ENCODE results near the gene TRIM16.
"Not testable (repeated sequence)": the region's sequence is repeated elsewhere in the genome, so short reads cannot be mapped to it uniquely, and the experiment has no call there.

TRIM16 gene

GRCh38 chr17:15648386-15648785 lies 35.7 kb downstream of the TRIM16 start:
- no peak for TF ChIP-seq CTCF (conservative IDR thresholded peaks at IDR 0.05)
- no peak overlapping the region for H3K27ac ChIP-seq

DNA sequence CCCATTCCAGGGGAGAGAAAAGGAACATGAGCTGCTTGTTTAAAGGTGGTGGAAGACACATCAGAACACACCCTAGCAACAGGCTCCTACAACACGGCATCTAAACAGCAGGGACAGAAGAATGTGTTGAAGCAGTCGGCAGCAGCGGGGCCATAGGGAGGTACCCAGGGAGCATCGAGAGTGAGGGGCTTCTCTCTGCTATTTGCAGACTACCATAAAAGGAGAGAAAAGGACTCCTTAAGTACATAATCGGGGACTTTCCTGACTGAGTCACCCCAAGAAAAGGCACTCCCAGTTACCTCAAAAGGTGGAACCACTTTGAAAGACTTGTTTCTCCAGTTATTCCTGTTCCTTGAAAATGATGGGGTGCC lies 38.2 kb downstream of the TRIM16 start:
- H3K27ac ChIP-seq: not testable (repeated sequence)

GRCh38 chr17:15645099-15645941 lies 38.8 kb downstream of the TRIM16 start:
- not testable (repeated sequence) for H3K27ac ChIP-seq

GRCh38 chr17:15642505-15643251 lies 41.4 kb downstream of the TRIM16 start:
- H3K27ac ChIP-seq: not testable (repeated sequence)

DNA sequence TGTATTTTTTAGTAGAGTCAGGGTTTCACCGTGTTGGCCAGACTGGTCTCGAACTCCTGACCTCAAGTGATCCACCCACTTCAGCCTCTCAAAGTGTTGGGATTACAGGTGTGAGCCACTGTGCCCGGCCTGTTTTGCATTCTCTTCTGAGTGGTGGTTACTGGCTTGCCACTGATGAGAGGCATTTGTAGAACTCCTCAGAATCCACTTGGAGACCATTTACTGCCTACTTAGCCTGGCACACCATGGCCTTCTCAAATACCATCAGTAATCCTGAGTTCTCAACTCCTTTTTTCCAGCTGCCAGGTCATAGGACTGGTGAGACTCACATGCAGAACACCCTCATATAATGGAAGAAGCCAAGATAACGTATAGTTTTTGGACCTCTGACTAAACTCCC lies 42.1 kb downstream of the TRIM16 start:
- not testable (repeated sequence) for H3K27ac ChIP-seq

DNA sequence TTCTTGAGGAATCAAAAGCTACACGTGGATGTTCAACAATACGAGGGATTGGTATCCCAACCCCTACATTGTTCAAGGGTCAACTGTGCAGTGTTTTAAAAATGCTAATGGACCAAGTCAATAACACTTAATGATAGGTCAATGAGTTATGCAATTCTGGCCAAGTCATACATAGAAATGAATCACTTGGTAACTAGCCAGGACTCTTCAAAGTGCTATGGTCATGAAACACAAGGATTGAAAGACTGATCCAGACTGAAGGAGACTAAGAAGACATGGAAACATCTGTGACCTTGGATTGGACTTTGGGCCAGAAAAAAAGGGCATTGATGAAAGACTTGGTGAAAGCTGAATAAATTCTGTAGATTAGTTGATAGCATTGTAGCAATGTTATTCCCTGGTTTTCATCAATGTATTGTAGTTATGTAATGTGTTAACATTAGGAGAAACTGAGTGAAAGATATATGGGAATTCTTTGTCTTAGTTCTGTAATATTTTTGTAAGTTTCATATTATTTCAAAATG lies 53.1 kb downstream of the TRIM16 start:
- not testable (repeated sequence) for H3K27ac ChIP-seq

- H3K27ac ChIP-seq: not testable (repeated sequence)
Measured at GRCh38 chr17:15629991-15630390, 54.1 kb downstream of the TRIM16 start.

DNA sequence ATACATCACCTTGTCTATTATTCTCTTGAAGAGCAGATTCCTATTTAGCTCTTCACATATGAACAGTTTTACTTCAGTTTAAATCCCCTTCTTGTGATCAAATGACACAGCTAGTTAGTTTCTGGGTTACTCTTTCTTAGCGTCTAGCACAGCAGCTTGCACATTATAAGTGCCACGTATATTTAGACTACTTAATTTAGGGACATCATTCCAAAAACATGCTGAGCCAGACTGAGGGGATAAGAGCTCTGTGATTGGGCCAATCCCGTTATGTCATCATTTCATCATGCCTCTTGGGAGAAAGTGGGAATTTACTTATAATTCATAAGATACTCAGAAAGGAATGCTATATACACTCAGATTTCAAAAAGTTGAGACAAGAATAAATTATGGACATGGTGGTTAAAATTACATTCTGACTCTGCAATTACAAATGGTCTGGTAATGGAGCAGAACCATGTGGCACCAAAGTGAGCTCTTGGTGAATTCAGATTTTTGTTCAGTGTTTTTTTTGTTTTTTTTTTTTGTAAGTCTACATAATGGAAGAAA lies 60.4 kb downstream of the TRIM16 start:
- not testable (repeated sequence) for H3K27ac ChIP-seq

GRCh38 chr17:15623255-15623654 lies 60.9 kb downstream of the TRIM16 start:
- H3K27ac ChIP-seq: not testable (repeated sequence)

DNA sequence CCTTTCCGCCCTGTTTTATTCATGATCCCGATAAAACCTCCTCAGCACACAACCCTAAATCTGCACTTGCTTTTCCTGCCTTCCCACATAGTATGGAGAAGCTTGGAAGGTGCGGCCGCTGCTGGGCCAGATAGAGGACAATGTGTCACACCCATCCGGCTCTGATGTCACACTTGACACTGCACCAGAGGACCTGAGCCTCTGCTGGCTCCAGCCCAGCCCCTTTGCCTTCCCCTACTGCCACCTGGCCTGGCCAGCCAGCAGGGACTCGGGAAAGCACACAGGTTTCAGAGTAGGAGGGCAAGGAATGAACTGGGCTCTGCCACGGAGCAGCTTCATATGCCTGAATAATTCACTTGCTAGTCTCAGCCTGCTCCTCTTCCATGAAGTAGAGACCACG lies 62.0 kb downstream of the TRIM16 start:
- H3K27ac ChIP-seq: not testable (repeated sequence)

GRCh38 chr17:15619331-15620058 lies 64.6 kb downstream of the TRIM16 start, which contains the start of gene FBXW10B:
Gene FBXW10B, minus strand, starts transcription at chr17:15619704. Its CDS starts 192 bp downstream, at chr17:15619512.
- H3K27ac ChIP-seq: not testable (repeated sequence)

DNA sequence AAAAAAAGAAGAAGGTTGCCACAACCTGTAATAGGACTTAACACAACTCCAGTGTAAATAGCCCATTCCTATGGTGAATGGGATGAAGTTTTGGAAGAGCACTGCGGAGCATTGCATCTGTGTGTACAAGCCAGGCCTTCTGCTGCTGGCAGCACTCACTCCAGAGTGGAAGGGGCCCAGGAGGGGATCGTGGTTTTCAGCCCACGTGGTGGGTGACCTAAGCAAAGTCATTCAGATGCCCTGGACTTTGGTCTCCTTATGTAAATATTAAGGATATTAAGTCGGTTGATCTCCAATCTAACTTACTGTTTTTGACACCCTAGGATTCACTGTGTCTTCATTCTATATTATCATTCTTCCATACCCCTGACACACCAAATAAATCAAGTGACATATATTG lies 67.3 kb downstream of the TRIM16 start:
- H3K27ac ChIP-seq: not testable (repeated sequence)

DNA sequence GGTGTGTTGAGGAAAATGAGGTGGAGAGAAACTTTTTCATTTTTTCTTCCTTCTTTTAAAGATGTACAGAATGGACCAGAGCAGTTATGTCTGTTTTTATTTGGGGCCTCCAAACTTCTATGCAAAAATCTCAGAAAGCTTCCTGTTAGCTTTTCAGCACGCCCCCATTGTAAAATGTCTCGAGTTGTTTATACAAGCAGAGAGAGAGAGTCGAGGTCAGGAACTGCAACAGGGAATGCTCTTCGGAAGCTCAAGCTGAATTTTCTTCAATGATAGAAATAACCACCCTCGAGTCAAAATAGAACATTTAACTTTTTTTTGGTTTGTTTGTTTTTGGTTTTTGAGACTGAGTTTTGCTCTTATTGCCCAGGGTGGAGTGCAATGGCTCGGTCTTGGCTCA lies 68.3 kb downstream of the TRIM16 start:
- not testable (repeated sequence) for H3K27ac ChIP-seq

- H3K27ac ChIP-seq: not testable (repeated sequence)
Measured at GRCh38 chr17:15613111-15613510, 71.0 kb downstream of the TRIM16 start.

GRCh38 chr17:15592960-15593359 lies 91.2 kb downstream of the TRIM16 start:
- H3K27ac ChIP-seq: not testable (repeated sequence)

DNA sequence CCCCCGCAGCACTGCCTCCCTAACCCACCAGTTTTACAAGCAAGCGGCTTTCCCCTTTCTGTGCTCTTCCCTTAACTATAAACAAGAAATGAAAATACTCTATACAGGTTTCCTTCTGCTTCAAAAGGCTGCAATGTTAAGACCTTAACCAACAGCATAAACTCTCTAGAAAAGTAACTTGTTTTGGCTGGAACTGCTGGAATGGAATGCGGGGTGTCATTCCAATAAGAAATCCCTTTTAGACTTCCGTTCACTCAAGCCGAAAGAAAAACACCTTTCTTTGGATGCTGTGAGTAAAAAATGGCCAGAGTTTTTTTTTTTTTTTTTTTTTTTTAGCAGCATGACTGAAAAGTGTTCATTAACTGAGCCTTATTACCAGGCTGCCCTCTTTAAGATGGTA lies 92.1 kb downstream of the TRIM16 start:
- H3K27ac ChIP-seq: not testable (repeated sequence)

GRCh38 chr17:15590844-15591243 lies 93.3 kb downstream of the TRIM16 start:
- not testable (repeated sequence) for H3K27ac ChIP-seq

DNA sequence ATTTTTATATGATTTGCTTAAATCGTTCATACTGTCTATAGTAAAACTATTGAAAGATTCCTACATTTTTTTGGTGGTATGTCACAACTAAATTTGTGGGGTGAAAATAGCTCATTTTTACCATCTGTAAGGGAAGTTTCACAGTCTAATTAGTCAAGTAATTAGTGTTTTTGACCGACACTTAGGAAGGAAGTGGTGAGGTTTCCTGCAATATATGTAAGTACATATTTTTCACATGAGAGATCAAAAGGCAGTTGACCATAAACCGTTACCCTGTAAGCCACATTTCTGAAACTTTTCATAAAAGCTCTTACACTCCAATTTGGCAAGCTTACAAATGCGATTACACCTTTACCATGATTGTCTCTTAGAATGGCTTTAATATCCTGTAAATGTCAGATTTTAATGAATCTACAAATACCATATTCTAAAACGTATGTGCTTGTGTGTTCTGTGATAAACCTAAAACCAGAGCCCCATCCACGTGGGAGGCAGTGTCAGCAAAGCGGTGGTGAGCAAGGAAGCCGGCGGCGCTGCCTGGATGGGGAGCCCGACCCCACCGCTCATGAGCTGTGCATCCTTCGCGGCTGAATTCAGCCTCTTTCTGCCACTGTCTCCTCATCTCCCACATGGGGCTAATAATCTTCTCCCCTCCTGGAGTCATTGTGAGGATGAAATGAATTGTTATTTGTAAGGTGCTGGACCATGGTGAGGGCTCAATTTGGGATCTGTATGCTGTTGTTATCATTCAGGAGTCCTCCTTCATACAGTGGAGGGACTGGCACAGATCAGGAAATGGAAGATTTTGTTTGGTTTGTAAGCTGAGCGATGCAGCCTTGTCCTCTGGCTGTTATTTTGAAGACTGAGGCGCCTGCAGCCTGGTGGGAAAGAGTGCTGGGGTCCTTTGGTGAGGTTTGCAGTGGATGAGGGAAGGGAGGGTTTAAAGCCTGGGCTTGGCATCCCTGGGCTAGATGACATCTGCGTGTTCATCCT lies 94.3 kb downstream of the TRIM16 start:
- H3K27ac ChIP-seq: not testable (repeated sequence)

DNA sequence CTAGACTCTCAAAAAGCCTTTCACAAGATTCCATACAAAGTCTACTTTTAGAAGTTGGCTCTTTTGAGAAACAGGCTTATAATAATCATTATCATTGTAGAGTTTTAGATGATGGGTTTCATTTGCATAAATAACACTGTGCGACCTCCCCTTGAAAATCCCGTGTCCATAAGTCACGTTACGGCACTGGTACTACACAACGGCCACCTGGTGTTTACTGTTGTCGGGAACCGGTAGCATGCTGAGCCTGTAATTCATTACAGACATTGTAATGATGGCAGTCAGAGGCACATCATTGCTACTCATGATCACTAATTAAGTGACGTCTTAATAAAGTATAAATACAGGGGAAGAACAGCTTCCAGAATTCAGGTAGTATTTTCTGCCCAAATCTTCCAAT lies 96.1 kb downstream of the TRIM16 start:
- H3K27ac ChIP-seq: not testable (repeated sequence)

Data from VCaP (cell line).